SKM-1 treated with dmso at 0.1 percent for 144 hours (cell line): ENCODE measurements around the gene GALNT1.
A peak's percentile ranks its signal among the peaks of the same experiment; 100 is the strongest.

Experiments used
- DNase-seq: peaks from one replicate; lab custom pipeline; 2025; ENCODE audit not compliant: unreplicated experiment; lab: John Stamatoyannopoulos, UW

The GALNT1 gene

DNA sequence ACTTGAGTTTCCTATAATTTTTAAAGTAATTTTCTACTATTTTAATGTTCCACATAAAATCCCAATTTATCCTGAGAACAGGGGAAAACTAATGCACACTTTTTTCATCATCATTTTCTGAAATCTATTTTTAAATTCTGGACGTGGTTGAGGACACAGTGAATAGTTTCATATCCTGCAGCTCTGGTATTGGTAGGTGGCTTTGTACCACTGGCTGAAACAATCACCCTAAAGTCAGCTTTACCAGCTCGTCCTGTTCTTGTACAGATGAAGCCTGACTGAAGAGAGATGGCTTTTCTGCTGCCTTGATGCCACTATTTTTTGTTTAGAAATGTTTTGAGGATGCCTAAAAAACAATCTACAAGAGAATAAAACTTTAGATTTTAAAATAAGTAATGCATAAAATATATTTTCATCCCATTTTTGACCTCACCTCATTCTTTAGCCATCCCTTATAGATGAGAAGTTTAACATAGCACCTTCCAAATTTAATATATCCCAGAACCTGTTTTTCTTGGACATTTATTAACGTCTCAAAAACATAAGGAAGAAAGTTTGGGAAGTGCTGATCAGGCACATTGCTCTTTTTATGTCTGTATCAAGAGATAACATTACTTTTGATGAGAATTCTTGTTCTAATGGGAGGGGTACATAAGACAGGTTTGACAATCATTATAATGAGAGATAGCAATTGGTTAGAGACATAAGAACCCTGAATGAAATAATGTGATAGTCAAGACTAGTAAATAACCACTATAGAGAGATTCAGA lies 80.9 kb downstream of the GALNT1 start:
- DNase-seq, result no peak

DNA sequence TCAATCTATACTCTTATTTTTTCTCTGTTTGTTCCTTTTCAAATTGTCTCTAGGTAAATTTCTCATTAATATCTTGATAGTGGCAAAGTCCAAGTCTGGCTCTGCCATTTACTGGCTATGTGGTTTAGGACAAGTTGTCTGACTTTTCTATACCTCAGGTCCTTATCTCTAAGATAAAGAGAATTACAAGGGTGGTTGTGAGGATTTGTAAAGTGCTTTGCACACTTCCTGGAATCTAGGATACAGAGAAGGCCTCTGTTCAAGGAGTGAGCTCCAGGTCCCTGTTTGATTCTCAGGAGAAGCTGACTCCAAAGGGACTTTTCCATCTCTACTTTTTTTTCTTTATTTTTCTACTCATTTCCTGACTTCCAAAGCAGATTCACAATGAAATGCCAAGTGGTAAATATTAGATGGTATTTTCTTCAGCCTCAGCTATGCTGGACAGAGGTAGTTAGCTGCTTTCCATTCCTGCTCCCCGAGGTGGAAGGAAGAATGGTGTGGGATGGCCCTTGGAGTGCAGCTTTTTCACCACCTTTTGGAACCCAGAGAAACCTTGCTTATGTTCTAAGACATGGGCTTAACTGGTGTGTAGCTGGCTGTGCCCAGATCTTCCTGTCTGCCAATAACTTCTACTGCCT lies 90.5 kb downstream of the GALNT1 start:
- no peak for DNase-seq

DNA sequence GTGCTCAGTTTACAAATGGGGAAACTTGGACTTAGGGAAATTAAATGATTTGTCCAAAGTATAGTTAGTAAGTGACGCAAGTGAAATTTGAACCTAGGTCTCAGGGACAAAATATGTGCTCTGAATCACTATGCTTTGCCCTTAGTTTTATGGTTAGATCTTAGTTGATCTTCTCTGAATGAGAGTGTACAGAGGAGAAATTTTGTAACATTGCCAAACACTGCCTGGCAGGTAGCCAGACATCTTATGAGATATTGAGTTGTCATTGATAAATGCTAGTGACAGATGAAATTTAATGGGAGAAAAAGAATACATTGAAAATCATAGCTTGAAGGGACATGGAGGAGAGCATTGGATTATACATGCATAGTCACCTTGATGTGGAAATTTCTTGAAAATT lies 91.4 kb downstream of the GALNT1 start:
- DNase-seq, result no peak

DNA sequence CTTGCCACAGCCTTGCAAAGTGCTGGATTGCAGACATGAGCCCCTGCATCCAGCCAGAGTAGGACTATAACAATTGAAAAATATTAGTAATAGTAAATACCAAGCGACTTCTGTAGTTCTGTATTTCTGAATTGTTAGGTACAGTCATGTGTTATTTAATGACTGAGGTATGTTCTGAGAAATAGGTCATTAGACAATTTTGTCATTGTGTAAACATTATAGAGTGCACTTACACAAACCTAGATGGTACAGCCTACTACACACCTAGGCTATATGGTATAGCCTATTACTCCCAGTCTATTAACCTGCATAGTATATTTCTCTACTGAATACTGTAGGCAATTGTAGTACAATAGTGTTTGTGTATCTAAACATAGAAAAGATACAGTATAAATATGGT lies 92.1 kb downstream of the GALNT1 start:
- DNase-seq, result no peak

DNA sequence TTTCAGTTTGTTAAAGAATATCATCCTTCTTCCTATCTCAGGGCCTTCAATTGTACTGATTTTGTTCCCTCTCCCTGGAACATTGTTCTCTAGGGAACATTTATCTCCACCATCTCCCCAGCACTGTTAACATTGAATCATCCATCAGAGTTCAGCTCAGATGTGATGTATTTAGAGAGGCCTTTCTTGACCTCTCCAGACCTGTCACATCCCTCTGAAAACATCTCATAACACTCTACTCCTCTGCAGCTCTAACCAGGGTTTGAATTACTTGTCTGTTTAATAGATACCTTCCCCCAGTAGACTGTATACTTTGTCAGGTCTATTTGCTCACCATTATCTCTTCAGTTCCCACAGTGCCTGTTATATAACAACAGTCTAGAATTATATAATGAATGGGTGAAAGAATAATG lies 98.6 kb downstream of the GALNT1 start:
- DNase-seq, result no peak

DNA sequence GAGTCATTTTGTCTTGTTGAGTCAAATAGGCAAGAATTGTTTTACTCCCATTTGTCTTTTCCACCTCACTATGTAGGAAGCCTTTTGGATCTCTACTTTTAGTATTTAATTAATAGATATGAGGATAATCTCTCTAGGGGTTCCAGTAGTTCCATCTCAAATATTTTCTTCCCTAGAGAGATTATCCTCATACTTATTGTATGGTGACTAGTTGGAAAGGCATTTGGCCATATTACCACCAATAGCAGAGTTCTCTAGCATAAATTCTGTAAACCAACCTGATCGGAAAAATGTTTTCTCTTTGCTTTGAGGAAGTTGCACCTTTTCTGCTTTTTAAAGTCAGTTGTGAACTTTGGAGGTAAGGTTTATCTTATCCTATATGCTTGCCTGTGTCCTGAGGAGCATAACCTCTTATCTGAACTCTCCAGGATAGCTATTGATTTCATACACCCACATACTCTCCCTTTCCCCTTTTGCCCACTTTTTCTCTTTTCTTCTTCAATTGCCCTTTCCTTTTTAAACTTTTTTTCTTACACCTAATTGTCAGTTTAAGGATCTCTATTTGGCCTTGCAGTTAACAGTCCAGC lies 100.8 kb downstream of the GALNT1 start:
- no peak for DNase-seq

DNA sequence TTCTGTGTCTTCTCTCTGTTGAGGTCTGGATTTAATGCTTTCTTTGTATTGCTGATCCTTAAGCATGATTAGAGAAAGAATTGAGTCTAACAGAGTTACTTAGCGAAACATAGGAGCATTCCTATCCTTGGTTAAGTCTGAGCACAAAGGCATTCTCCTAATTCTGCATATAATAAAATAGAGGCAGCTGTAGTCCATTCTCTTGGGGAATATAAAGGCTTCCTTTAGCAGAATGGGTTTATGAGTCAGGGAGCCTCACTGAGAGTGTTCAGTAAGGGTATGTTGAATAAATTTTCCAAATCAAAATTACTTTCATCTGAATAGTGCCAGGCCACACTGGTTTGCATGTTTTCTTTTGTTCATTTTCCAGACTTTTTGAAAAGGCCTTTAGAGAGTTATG lies 101.5 kb downstream of the GALNT1 start:
- no peak for DNase-seq

DNA sequence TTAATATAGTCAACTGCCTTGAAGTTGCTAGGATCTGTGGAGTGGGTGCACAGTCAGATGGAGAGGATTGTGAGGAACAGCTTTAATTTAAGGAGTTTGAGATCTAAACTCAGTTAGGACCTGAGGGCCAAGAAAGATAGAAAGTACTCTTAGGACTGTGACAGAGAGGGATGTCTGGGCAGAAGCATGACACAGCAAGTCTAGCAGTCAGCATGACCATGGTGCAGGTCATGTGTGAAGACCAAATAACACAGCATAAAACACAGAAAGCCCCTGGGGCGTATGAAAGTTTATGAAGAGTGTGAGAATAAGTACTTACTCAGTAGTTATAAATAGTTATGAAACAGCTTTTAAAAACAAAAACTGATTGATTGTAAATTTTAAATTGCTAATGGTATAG lies 107.2 kb downstream of the GALNT1 start:
- no peak for DNase-seq

DNA sequence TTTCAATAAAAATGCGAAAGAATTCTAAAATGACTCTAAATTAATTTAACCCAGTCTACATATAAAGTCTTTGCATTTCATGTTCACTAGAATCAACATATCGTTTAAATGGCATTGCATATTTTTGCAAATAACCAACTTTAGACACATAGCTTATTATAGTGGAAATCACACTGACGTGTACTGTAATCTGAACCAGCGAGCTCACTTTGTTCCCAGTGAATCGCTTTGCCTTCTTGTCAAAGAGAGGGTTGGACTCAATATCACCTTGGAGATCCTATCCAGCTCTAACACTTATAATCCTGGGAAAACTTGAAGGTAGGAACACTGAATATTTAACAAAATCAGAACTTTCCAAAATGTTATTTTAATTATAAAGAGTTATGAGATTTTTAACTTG lies 108.2 kb downstream of the GALNT1 start:
- DNase-seq, result no peak

DNA sequence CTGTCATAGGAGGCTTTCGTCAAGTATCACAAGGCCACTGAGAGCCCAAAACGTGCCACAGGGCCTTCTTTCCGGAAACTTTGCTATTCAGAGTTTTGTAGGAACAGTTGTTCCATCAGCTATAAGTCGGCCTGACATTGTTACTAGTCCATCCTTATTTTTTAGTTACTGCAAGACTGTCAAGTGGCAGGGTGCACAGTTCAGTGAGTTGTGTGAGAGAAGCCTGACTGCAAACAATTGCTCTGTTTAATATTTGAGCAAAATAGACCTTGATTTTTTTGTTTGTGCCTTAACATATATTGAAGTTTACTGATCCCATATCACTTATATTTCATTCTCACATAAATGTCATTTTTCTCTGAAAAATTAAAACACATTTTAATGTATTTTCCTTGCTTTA lies 110.1 kb downstream of the GALNT1 start:
- DNase-seq, result no peak

DNA sequence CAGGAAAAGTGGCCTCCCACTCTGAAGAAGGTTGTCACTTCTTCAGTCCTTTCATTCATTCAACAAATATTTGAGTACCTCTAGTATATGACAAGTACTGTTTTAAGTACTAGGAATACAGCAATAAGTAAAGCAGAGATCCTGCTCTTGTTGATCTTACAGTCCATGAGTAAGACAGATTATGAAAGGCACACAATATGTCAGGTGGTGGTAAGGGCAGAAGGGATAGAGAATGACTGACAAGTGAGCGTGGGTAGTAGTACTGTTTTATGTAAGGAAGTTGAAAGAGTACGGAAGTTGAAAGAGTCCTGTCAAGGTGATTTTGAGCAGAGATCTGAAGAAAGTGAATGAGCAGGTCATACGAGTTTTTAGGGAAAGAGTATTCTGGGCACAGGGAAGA lies 111.3 kb downstream of the GALNT1 start:
- no peak for DNase-seq

DNA sequence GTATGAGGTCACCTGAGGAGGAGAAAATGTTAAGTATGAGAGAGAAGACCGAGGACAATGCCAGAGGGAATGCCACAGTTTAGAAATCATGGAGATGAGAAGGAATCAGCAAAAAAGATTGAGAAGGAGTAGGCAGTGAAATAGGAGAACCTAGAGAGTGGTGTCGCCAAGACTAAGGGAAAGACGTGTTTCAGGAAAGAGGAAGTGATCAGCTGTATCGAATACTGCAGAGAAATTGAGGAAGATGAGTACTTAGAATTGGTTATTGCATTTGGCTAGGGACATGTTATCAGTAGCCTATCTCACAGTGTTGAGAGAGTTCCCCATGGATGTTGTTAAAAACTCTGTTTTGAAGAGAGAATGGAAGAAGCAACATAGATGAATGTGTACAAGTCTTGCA lies 112.3 kb downstream of the GALNT1 start:
- DNase-seq, result peak; percentile 44

DNA sequence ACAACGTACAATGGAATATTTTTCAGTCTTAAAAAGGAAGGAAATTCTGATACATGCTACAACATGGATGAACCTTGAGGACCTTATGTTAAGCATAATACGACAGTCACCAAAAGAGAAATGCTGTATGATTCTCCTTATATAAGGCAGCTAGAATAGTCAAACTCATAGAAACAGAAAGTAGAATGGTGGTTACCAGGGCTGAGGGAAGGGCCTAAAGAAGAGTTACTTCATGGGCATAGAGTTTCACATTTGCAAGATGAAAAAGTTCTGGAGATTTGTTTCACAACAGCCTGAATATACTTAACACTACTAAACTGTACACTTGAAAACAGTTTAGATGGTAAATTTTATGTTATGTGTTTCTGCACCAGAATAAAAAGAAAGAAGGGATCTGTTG lies 113.3 kb downstream of the GALNT1 start:
- DNase-seq, result no peak

DNA sequence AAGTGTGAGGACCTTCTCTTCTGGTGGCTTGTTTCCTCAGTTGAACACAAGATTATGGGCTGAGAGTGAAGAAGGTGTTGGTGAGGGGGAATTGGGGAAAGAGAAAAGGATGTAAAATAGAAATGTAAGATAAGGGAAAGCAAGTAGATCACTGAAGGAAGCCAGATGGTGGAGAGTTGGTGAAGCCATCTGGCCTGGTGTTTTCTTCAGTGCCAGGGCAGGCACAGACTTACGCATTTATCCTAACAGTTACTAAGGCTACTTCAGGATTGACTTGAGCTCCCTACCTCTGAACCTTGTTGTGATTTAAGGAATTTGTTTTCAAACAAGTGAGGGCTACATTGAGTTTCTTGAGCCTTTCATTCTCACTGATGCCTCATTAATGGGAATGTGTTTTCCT lies 113.8 kb downstream of the GALNT1 start:
- no peak for DNase-seq

DNA sequence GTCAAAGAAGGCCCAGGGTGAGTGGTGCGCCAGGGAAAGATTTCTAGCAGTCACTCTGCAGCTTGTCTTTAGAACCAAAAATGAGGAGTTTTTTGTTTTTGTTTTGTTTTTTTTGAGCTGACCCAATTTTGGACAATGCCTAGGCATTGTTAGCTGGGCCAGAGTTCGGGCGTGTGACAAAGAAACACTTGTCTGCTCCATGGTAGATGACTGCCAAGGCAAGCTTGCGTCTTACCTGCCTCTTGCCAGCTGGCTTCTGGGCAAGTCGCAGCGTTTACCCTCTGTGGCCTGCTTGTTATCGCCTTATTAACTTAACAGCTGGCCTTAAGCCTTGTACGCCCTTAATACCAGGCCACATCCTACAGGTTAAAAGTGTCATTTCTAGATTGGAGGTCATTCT lies 114.3 kb downstream of the GALNT1 start:
- DNase-seq, result no peak

DNA sequence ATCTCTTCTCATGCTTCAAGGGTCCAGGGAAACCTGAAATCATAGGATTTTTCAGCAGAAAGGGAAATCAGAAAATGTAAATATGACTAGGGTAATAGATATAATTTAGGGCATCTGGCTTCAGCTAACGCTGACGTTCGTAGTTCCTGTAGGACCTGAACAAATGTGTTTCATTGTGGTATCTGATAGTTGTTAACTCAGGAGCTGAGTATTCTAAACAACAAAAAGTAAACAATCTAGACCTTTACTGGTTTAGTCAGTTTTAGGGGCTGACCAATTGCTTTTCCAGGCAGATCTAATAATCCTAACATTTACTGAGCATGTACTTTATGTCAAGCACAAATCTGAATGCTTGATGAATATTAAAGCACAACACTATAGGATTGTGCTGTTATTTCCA lies 114.8 kb downstream of the GALNT1 start:
- no peak for DNase-seq

DNA sequence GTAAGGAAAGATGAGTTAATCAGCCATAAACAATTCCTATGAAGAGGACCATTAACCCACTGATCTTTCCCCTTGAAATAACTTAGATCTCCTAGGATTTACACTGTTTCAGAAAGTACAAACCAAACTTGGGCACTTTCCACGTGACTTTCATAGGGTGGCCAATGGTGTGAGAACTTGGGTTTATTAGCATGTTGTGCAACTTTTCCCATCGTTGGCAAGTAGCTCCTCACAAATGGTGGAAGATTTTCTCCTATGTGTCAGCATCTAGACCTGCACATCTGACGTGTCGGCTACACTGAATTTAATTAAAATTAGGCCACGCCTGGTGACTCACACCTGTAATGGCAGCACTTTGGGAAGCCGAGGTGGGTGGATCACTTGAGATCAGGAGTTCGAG lies 116.3 kb downstream of the GALNT1 start:
- no peak for DNase-seq

DNA sequence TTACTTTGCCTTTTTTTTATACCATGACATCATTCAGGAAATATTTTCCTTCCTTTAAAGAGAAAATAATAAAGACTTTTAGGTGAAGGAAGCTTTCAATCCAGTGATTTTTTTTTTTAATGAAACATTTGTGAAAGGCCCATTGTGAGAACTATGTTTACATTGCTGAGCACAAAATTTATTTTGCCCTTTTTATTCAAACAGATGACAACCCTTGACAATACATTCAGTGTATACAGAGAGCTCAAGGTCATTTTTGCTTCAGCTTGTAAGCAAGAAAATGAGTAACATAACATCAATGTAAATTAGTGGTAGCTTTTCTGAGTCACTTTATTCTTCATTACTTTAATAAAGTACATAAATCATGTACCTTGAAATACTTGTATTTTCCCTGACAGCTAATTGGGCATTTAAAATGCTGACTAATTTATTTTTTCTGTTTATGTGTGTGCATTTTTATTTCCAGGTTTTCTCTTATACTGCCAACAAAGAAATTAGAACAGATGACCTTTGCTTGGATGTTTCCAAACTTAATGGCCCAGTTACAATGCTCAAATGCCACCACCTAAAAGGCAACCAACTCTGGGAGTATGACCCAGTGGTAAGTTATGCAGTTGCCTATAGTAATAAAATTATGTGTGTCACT lies 121.6 kb downstream of the GALNT1 start:
- DNase-seq, result no peak

DNA sequence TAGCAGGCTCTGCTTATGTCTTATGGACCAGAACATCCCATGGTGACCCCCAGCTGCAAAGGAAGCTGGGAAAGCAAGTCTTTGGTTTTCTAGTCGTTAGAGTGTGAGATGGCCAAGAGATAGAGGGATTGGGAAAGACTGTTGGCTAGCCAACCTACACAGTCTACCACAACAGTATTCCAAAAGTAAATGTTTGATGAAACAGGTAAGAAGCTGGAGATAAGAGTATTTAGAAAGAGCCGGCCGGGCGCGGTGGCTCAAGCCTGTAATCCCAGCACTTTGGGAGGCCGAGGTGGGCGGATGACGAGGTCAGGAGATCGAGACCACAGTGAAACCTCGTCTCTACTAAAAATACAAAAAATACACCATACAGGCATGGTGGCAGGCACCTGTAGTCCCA lies 124.4 kb downstream of the GALNT1 start:
- no peak for DNase-seq

DNA sequence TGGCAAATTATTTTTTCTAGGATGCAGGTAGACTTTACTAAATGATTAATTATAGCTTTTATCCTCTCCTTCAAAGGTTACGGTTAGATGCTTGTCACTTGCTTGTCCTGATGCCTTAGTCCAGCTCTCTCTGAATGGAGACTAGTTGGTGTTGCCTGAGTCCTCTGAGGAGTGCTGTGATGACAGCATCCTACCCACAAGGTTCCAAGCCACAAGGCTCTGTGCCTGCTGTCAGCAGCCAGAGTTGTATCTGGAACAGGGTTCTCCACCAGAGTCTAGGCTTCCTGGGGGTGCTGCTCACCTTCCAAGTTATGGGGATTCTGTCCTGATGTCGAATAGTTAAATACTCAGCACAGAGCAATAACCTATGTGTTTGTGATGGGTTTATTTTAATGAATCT lies 125.7 kb downstream of the GALNT1 start:
- no peak for DNase-seq

DNA sequence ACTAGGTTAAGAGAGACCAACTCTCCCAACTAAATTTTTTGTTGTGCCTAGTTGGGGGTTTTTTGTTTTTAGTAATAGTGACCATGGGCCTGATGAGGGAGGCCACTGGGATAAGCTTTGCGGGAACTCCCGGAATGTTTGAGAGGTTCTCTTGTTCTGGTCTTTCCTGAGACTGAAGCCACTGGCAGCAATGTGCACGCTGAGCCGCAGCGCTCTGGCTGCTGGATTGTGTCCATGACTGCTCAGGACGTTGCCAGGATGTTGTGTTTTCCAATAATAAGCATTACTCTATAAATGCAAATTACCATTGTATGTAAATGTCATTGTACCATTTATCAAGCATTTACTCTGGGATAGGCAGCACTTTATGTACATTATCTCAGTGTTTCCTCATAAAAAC lies 126.1 kb downstream of the GALNT1 start:
- DNase-seq, result no peak

DNA sequence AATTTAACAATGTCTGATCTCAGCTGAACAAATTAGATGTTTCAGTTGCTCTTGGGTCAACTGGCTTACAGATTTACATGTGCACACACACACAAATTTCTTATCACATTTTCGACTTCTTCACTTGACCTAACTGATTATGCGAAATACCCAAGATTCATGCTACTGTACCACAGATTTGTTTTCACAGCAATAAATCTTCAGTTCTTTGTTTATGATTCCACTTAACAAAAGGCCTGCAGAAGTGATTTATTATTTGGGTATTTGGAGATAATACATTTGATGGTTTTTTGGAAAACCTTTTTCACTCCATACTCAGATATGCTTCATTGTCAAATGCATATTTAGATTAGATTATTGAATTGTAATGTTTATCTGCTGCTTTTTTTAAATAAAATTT lies 129.0 kb downstream of the GALNT1 start:
- DNase-seq, result no peak
